ENCODE data around the gene PPP1R15A. TPM values are rescaled to one million over a fixed set of nuclear protein-coding genes. Genes with fewer than 3 reads are reported as not detected.
A peak's percentile ranks its signal among the peaks of the same experiment; 100 is the strongest.
"Not testable (repeated sequence)": the region's sequence is repeated elsewhere in the genome, so short reads cannot be mapped to it uniquely, and the experiment has no call there.

PPP1R15A gene
- total RNA-seq, 4 donors from 2014 or later = 53.9 to 70.0 (median 60.9) TPM

- no peak for ATAC-seq
- Histone ChIP-seq H3K9me3 (no peaks in the 10 kb centered on the region), H3K27ac (no peak overlapping the region), H3K27me3 (no peaks in the 10 kb centered on the region), H3K4me3 (no peak overlapping the region), H3K36me3 (peaks cover 0 to 62% of the 10 kb centered on the region in 2 donors), H3K4me1 (no peaks in the 10 kb centered on the region)
- TF ChIP-seq POLR2A (IDR thresholded peaks at IDR 0.05) (no peak), POLR2AphosphoS5 (IDR thresholded peaks at IDR 0.05) (no peak), CTCF (IDR thresholded peaks at IDR 0.05) (peak in 1 of 4 experiments; percentile 43), EP300 (IDR thresholded peaks at IDR 0.05) (no peak)
- WGBS, 2 donors (ENCODE audit: low coverage in 1 of 2) = 58% methylated on average over 2 of the region's 2 CpGs; no CpG with 5 or more reads in 1 of the 2 donors
Measured at GRCh38 chr19:48844472-48844871, 27.7 kb upstream of the PPP1R15A start.

- Histone ChIP-seq H3K4me3 (no peak overlapping the region), H3K36me3 (peaks cover 0 to 69% of the 10 kb centered on the region in 2 donors), H3K27me3 (no peaks in the 10 kb centered on the region), H3K4me1 (no peaks in the 10 kb centered on the region), H3K27ac (no peak overlapping the region), H3K9me3 (no peaks in the 10 kb centered on the region)
- no peak for TF ChIP-seq POLR2A (IDR thresholded peaks at IDR 0.05)
- ATAC-seq = no peak
- 87 to 99% methylated on average over 11 of the region's 15 CpGs for WGBS, 2 donors (ENCODE audit: low coverage in 1 of 2)
Measured at GRCh38 chr19:48845384-48845783, 26.8 kb upstream of the PPP1R15A start.

GRCh38 chr19:48846659-48847058, 25.6 kb upstream of the PPP1R15A start:
- not testable (repeated sequence) for ATAC-seq

GRCh38 chr19:48852292-48852691, 19.9 kb upstream of the PPP1R15A start:
- H3K4me1 ChIP-seq = no peaks in the 10 kb centered on the region
- ATAC-seq = no peak
- H3K9me3 ChIP-seq = no peaks in the 10 kb centered on the region
- no peaks in the 10 kb centered on the region for H3K27me3 ChIP-seq
- H3K27ac ChIP-seq = no peak overlapping the region
- WGBS, 2 donors (ENCODE audit: low coverage in 1 of 2) = 70 to 86% methylated on average over 2 of the region's 4 CpGs
- TF ChIP-seq POLR2AphosphoS5 (IDR thresholded peaks at IDR 0.05) (no peak), CTCF (IDR thresholded peaks at IDR 0.05) (no peak), POLR2A (IDR thresholded peaks at IDR 0.05) (no peak), EP300 (IDR thresholded peaks at IDR 0.05) (no peak)
- peaks cover 0 to 46% of the 10 kb centered on the region in 2 donors for H3K36me3 ChIP-seq
- no peak overlapping the region for H3K4me3 ChIP-seq

More at GRCh38 chr19:48846659-48847058, 25.6 kb upstream of the PPP1R15A start:
- not testable (repeated sequence) for H3K4me3 ChIP-seq, H3K27me3 ChIP-seq, H3K9me3 ChIP-seq, H3K27ac ChIP-seq, H3K4me1 ChIP-seq
- WGBS, 2 donors (ENCODE audit: low coverage in 1 of 2) = 94 to 97% methylated on average over 3 of the region's 3 CpGs
- H3K36me3 ChIP-seq = peaks cover 0 to 76% of the 10 kb centered on the region in 2 donors

- no peak for ATAC-seq
- Histone ChIP-seq H3K36me3 (peaks cover 0 to 39% of the 10 kb centered on the region in 2 donors), H3K4me1 (no peaks in the 10 kb centered on the region), H3K4me3 (no peak overlapping the region), H3K27ac (no peak overlapping the region), H3K27me3 (no peaks in the 10 kb centered on the region), H3K9me3 (no peaks in the 10 kb centered on the region)
- TF ChIP-seq POLR2A (IDR thresholded peaks at IDR 0.05) (no peak), CTCF (IDR thresholded peaks at IDR 0.05) (no peak), POLR2AphosphoS5 (IDR thresholded peaks at IDR 0.05) (no peak), EP300 (IDR thresholded peaks at IDR 0.05) (no peak)
- 85% methylated on average over 3 of the region's 8 CpGs; no CpG with 5 or more reads in 1 of the 2 donors for WGBS, 2 donors (ENCODE audit: low coverage in 1 of 2)
Measured at GRCh38 chr19:48853483-48853882, 18.7 kb upstream of the PPP1R15A start.

GRCh38 chr19:48854103-48854502, 18.1 kb upstream of the PPP1R15A start:
- TF ChIP-seq POLR2AphosphoS5 (IDR thresholded peaks at IDR 0.05) (no peak), POLR2A (IDR thresholded peaks at IDR 0.05) (no peak), EP300 (IDR thresholded peaks at IDR 0.05) (no peak), CTCF (IDR thresholded peaks at IDR 0.05) (no peak)
- 82% methylated on average over 5 of the region's 7 CpGs; no CpG with 5 or more reads in 1 of the 2 donors for WGBS, 2 donors (ENCODE audit: low coverage in 1 of 2)
- no peaks in the 10 kb centered on the region for H3K4me1 ChIP-seq

More at GRCh38 chr19:48854103-48854502, 18.1 kb upstream of the PPP1R15A start:
- Histone ChIP-seq H3K36me3 (peaks cover 0 to 35% of the 10 kb centered on the region in 2 donors), H3K27me3 (no peaks in the 10 kb centered on the region), H3K27ac (no peak overlapping the region), H3K9me3 (no peaks in the 10 kb centered on the region), H3K4me3 (no peak overlapping the region)
- no peak for ATAC-seq

All from gastroesophageal sphincter (tissue), 4 donors.